Motor neuron (in vitro differentiated cells): ENCODE results near the gene CAMK2B. TPM values are rescaled to one million over a fixed set of nuclear protein-coding genes. Genes with fewer than 3 reads are reported as not detected.
A peak's percentile ranks its signal among the peaks of the same experiment; 100 is the strongest.

ENCODE experiments used
- ATAC-seq, 8 experiments: fragments of 200-7000 bp; cut with Tn5 transposase; replicated peaks in 6 of 8; 2 replicates each; pipeline ENCODE4 v1.8.0; 2021; ENCODE audit warnings: mild to moderate bottlenecking in 8 of 8, moderate library complexity in 8 of 8
- H3K27ac ChIP-seq, 2 donors: fragments of 250-450 bp; sonication (Bioruptor Pico); 2 replicates each; pipeline ENCODE4 v1.9.0; 2021; ENCODE audit warnings: antibody characterized with exemption in 2 of 2, mild to moderate bottlenecking in 2 of 2, moderate library complexity in 1 of 2
- H3K4me1 ChIP-seq, 2 donors: fragments of 250-450 bp; sonication (Bioruptor Pico); replicated peaks in 1 of 2; 2 replicates each; pipeline ENCODE4 v1.6.1; 2021; ENCODE audit warnings: antibody characterized with exemption in 2 of 2, mild to moderate bottlenecking in 2 of 2, moderate library complexity in 1 of 2
- H3K4me3 ChIP-seq, 5 donors: fragments of 250-450 bp; sonication (Bioruptor Pico); 2 replicates each; pipeline ENCODE4 v1.9.0; 2021; ENCODE audit warnings: antibody characterized with exemption in 5 of 5, mild to moderate bottlenecking in 5 of 5, moderate library complexity in 4 of 5
- WGBS, 10 experiments: fragments of 450-650 bp; shearing (Covaris generic); methylation state at CpG; one replicate each; pipeline ENCODE4 v1.0.0; 2022; 5-methylcytosine and 5-hydroxymethylcytosine counted together
- in situ Hi-C, 9 experiments: fragments of 400-800 bp; cut with MboI; loops; one replicate each; pipeline ENCODE4 v1.15.0; 2021; ENCODE audit warnings: low sequenced_read_pairs in 9 of 9, low pct_unique_long_range_greater_than_20kb in 2 of 9; ENCODE audit not compliant: unreplicated experiment in 9 of 9
- total RNA-seq, 8 experiments: library from RNA; unstranded; fragments of 300-600 nt; gene quantifications; 2 replicates each; pipeline versions ENCODE4 v1.2.3 to v1.2.4, GENCODE V29; 2022

The CAMK2B gene
- total RNA-seq, 8 experiments from 2014 or later: 2.2 to 23.4 (median 9.9) TPM

GRCh38 chr7:44221231-44221791, 104.1 kb downstream of the CAMK2B start:
- ATAC-seq: peak in 3 of 8 experiments; percentile 5 to 7 (median 6)
- no peak overlapping the region for H3K4me3 ChIP-seq
- in situ Hi-C loops: loop anchor here in 3 of 9 experiments (10.0 to 25.0 kb wide), 3 partner anchors 184 to 266 kb away; partner anchors contain the start of genes NUDCD3 (in 2 of the 3) and DBNL (in 1 of the 3)
- WGBS, 10 experiments: 33 to 100% (median 83%) methylated on average over 2 to 4 of the region's 30 CpGs; no CpG with 5 or more reads in 5 of the 10 experiments
- H3K27ac ChIP-seq: no peak overlapping the region
- peaks cover 11 to 26% of the 10 kb centered on the region in 2 donors for H3K4me1 ChIP-seq

DNA sequence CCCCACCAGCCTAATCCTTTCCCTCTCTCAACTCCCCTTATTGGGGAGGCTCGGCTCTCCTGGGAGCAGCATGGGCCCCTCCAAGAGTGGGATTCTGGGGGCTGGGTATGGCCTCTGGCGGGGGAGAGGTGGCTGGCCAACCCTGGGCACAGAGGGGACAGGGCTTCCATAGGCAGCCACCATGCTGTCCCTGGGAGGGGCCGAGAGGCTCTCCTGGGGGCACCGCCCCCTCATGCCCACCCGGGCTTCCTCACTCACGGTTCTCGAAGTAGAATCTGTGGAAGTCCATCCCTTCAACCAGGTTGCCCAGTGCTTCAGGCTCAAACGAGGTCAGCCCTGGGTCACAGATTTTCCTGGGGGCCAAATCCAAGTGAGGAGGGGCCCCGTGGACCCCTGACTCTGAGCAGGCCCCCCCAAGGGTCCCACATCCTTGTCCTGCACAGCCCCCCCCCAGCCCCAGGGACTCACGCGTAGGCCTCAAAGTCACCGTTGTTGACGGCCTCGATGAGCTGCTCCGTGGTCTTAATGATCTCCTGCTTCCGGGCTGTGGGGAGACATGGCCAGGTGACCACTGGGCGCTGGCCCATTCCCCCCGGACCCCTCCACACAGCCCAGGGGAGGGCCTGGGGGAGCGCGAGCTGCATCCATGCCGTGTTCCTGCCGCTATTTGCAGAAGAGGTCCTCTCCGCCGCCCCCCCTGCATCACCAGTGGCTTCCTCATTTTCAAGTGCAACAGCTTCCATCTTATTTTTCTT, 104.9 kb downstream of the CAMK2B start:
- no peak overlapping the region for H3K4me3 ChIP-seq
- 69 to 100% (median 80%) methylated on average over 1 to 6 of the region's 24 CpGs; no CpG with 5 or more reads in 7 of the 10 experiments for WGBS, 10 experiments
- in situ Hi-C loops: loop anchor here in 3 of 9 experiments (10.0 to 25.0 kb wide), 3 partner anchors 183 to 267 kb away; partner anchors contain the start of genes NUDCD3 (in 2 of the 3) and DBNL (in 1 of the 3)
- no peak for ATAC-seq
- no peak overlapping the region for H3K27ac ChIP-seq
- H3K4me1 ChIP-seq: peaks cover 11 to 26% of the 10 kb centered on the region in 2 donors

DNA sequence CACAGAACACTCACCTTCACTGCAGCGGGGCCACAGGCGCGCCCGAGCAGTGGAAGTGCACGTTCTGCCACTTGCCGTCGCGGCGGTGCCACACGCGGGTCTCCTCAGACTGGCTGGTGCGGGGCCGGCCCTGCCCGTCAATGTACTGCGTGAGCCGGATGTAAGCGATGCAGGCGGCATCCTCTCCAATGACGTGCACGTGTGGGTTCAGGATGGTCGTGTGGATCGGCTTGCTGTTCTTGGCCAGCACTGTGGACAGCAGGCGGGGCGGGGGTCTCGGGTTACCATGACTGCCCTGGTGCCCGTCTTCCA, 105.4 kb downstream of the CAMK2B start:
- no peak for ATAC-seq
- 93 to 97% (median 97%) methylated on average over 9 to 13 of the region's 26 CpGs; no CpG with 5 or more reads in 7 of the 10 experiments for WGBS, 10 experiments
- H3K27ac ChIP-seq: no peak overlapping the region
- in situ Hi-C loops: loop anchor here in 3 of 9 experiments (10.0 to 25.0 kb wide), 3 partner anchors 183 to 267 kb away; partner anchors contain the start of genes NUDCD3 (in 2 of the 3) and DBNL (in 1 of the 3)
- peaks cover 11 to 26% of the 10 kb centered on the region in 2 donors for H3K4me1 ChIP-seq
- no peak overlapping the region for H3K4me3 ChIP-seq

DNA sequence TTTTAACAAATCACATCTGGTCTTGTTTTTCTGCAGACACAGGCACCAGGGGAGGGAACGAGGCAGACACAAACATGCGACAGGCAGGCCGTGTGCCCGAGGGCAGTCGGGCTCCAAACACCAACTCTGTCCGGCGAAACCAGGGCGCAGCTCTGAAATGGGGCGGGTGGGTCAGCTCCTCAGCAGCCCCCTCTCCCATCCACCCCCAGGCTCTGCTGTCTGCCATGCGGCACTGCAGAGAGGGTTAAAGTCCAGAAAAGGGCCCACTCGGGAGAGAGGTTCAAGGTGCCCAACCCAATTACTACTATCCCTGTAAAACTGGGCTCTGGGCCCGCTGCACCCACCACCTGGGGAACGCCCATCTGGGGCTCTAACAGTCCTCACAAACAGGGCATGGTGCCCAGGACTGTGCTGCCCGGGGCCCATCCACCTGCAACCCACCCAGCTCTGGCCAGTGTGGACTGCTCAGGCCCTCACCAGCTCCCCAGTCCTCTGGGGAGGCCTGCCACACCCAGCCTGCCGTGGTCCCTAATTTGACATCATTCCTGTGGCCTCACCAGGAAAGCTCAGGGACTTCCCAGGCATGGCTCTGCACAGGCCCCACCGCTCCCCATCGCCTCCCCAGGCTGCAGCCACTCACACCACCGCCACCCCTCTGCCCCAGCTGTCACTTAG, 105.9 kb downstream of the CAMK2B start:
- H3K27ac ChIP-seq: no peak overlapping the region
- in situ Hi-C loops: loop anchor here in 3 of 9 experiments (10.0 to 25.0 kb wide), 3 partner anchors 182 to 268 kb away; partner anchors contain the start of genes NUDCD3 (in 2 of the 3) and DBNL (in 1 of the 3)
- no peak for ATAC-seq
- WGBS, 10 experiments: 40 to 100% (median 89%) methylated on average over 1 to 9 of the region's 18 CpGs; no CpG with 5 or more reads in 1 of the 10 experiments
- peaks cover 11 to 29% of the 10 kb centered on the region in 2 donors for H3K4me1 ChIP-seq
- no peak overlapping the region for H3K4me3 ChIP-seq

GRCh38 chr7:44218418-44219201, 106.8 kb downstream of the CAMK2B start:
- Histone ChIP-seq H3K4me1 (peaks cover 11 to 28% of the 10 kb centered on the region in 2 donors), H3K4me3 (no peak overlapping the region), H3K27ac (peak overlapping the region in 1 of 2 donors; percentile 33)
- 20 to 100% (median 82%) methylated on average over 1 to 12 of the region's 26 CpGs; no CpG with 5 or more reads in 1 of the 10 experiments for WGBS, 10 experiments
- in situ Hi-C loops: loop anchor here in 2 of 9 experiments (25.0 kb wide), 2 partner anchors 181 to 269 kb away; partner anchors contain the start of genes NUDCD3 (in 2 of the 2) and DBNL (in 1 of the 2)
- ATAC-seq: peak in 7 of 8 experiments; percentile 3 to 85 (median 64)

GRCh38 chr7:44217852-44218402, 107.5 kb downstream of the CAMK2B start:
- H3K27ac ChIP-seq: no peak overlapping the region
- H3K4me1 ChIP-seq: peaks cover 11 to 22% of the 10 kb centered on the region in 2 donors
- in situ Hi-C loops: loop anchor here in 2 of 9 experiments (25.0 kb wide), 2 partner anchors 181 to 269 kb away; partner anchors contain the start of genes NUDCD3 (in 2 of the 2) and DBNL (in 1 of the 2)
- no peak overlapping the region for H3K4me3 ChIP-seq
- 48 to 100% methylated on average over 2 of the region's 17 CpGs; no CpG with 5 or more reads in 8 of the 10 experiments for WGBS, 10 experiments
- ATAC-seq: peak in 4 of 8 experiments; percentile 0 to 14 (median 2)

DNA sequence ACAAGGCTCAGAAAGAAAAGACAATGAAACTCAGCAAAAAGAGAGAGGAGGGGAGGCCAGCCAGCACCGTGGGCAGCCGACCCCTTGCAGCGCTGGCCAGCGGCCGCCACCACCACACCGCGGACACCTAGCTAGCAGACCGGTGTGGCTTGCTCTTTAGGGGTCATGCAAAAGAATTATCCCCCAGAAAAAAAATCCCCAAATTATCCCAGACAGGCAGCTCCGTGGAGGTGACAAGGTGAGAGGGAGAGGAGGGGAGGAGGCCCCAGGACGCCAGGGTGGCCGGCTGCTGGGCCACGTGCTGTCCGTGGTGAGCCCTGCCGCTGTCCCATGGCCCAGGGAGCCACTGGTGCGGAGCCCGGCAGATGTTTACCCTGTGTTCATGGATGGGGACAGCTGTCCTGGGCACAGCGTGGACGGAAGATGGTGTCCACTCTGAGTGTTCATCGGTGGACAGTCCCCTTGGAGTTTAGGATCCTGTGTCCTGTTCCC, 108.1 kb downstream of the CAMK2B start:
- WGBS, 10 experiments: 40 to 100% (median 90%) methylated on average over 1 to 10 of the region's 19 CpGs; no CpG with 5 or more reads in 3 of the 10 experiments
- in situ Hi-C loops: loop anchor here in 2 of 9 experiments (25.0 kb wide), 2 partner anchors 180 to 270 kb away; partner anchors contain the start of genes NUDCD3 (in 2 of the 2) and DBNL (in 1 of the 2)
- Histone ChIP-seq H3K4me3 (no peak overlapping the region), H3K4me1 (peaks cover 11 to 22% of the 10 kb centered on the region in 2 donors), H3K27ac (no peak overlapping the region)
- ATAC-seq: no peak

DNA sequence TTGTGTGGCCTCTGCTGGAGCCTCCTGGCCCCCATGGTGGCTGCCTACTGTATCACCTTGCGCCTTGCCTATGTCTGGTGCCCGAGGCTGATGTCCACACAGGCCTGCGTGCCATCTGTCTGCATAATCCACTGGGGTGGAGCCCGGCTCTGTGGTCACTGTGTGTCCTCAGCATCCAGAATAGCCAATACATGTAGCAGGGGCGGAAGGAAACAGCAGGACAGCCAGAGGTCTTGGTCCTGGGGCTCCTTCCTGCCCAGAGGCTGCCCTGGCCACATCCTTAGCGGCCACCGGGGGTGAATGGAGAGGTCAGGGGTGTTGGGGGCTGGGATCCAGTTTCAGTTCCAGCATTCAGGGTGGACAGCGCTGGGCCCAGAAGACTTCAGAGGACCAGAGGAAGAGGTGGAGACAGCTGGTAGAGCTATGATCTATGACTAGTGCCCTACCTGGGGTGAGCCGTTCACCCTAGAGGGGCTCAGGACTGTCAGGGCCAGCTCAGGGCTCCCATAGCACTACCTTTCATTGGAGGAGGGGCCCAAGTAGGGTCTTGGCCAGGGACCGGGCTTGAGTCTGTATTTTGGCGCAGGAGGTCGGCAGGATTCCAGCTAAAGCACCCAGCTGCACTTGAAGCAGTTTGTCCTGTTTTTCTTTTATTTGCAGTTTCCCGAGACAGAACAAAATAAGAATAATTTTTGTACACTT, 108.7 kb downstream of the CAMK2B start:
- in situ Hi-C loops: loop anchor here in 2 of 9 experiments (25.0 kb wide), 2 partner anchors 179 to 271 kb away; partner anchors contain the start of genes NUDCD3 (in 2 of the 2) and DBNL (in 1 of the 2)

DNA sequence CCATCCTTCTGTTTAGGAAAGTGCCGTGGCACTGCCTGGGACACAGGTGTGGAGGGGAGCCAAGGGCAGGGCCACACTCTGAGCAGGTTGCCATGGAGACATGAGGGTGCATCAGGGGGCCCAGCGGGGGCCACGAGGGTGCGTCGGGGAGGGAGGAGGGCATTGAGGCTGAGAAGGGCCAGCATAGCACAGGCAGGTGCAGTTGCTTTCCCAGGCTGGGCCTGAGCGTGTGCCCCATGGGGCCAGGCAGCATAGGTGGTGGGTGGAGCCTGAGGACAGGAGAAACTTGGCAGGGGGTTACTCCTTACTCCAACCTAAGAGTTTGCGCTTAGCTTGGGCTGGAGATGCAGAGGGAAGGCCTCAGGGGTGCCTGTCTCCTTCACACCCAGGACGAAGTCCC, 109.4 kb downstream of the CAMK2B start:
- 68 to 100% (median 80%) methylated on average over 1 to 3 of the region's 8 CpGs; no CpG with 5 or more reads in 7 of the 10 experiments for WGBS, 10 experiments
- peak in 2 of 8 experiments; percentile 3 for ATAC-seq
- Histone ChIP-seq H3K4me3 (no peak overlapping the region), H3K4me1 (peaks cover 11 to 22% of the 10 kb centered on the region in 2 donors), H3K27ac (no peak overlapping the region)
- in situ Hi-C loops: loop anchor here in 2 of 9 experiments (25.0 kb wide), 2 partner anchors 179 to 271 kb away; partner anchors contain the start of genes NUDCD3 (in 2 of the 2) and DBNL (in 1 of the 2)

More for the DNA sequence above, 108.7 kb downstream of the CAMK2B start:
- peak in 3 of 8 experiments; percentile 31 to 62 (median 51) for ATAC-seq
- 28 to 93% (median 84%) methylated on average over 3 to 6 of the region's 13 CpGs; no CpG with 5 or more reads in 4 of the 10 experiments for WGBS, 10 experiments
- H3K4me3 ChIP-seq: no peak overlapping the region
- no peak overlapping the region for H3K27ac ChIP-seq
- H3K4me1 ChIP-seq: peaks cover 11 to 22% of the 10 kb centered on the region in 2 donors

DNA sequence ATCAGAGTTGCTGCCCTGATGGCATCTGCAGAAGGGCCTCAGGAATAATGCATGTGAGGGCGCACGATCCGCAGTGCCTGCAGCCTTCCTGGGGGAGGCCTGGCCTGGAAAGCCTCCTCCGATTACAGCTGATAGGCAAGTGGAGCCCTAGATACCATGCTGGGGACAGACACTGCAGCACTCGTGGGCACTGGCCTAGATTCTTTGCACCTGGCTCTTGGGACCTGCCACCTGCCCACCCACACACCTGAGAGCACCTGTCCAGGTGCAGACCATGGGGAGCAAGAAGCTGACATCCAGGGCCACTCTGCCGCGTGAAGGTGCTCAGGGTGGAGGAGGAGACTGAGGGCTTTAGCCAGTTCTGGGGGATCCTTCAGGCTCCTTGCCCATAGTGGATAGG, 109.9 kb downstream of the CAMK2B start:
- no peak for ATAC-seq
- in situ Hi-C loops: loop anchor here in 2 of 9 experiments (25.0 kb wide), 2 partner anchors 178 to 272 kb away; partner anchors contain the start of genes NUDCD3 (in 2 of the 2) and DBNL (in 1 of the 2)
- H3K4me1 ChIP-seq: peaks cover 11 to 22% of the 10 kb centered on the region in 2 donors
- H3K4me3 ChIP-seq: no peak overlapping the region
- WGBS, 10 experiments: 80 to 95% (median 93%) methylated on average over 1 to 3 of the region's 7 CpGs; no CpG with 5 or more reads in 6 of the 10 experiments
- H3K27ac ChIP-seq: no peak overlapping the region
